Activated CD8-positive, alpha-beta memory T cell treated with anti-CD3 and anti-CD28 coated beads, Interleukin-2, amount 50 U/mL, for 1 hour (primary cell): ENCODE data around the gene ZEB1.
"Not testable (repeated sequence)": the region's sequence is repeated elsewhere in the genome, so short reads cannot be mapped to it uniquely, and the experiment has no call there.

Experiments
- DNase-seq: peaks from one replicate; pipeline ENCODE4 v3.0.0-alpha.2; 2020; ENCODE audit errors: extremely low read depth

Gene ZEB1

GRCh38 chr10:31507427-31507826, 188.4 kb downstream of the ZEB1 start:
- no peak for DNase-seq

- no peak for DNase-seq
These were observed 189.2 kb downstream of the ZEB1 start for GRCh38 chr10:31508234-31508633.

DNA sequence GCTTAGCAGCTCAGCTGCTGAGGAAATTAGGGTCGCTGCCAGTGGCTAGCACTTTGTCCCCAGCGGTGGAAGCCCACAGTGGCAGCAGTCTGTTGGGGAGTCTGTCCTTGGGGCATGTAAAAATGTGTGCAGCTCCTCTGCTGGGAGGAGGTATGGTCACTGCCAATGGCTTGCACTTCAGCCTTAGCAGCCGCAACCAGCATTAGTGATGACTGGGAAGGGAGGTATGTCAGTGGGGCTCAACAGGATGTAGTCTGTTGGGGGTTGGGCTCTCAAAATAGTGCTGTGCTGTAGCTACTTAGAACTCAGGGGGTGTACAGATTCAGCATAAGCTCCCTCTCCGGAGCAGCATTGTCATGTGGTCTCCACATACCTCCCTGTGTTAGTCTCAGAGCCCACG, 189.9 kb downstream of the ZEB1 start:
- DNase-seq, result no peak

DNA sequence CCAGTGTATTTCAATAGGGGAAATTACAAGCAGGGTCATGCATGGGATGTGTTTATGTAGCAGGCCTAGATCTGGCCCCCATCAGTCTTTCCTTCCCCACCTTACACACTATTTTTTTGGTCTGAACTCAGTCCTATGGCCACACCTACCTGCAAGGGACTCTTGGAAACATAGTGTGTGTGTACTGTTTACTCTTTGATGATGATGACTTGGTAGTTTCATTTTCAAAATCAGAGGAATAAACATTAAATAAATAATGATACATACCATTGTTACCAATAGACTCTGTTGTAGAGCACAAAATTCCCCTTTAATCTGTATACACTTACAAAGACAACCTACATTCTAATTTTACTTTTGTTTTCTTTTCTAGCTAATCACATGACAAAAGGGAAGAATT, 191.0 kb downstream of the ZEB1 start:
- no peak for DNase-seq

DNA sequence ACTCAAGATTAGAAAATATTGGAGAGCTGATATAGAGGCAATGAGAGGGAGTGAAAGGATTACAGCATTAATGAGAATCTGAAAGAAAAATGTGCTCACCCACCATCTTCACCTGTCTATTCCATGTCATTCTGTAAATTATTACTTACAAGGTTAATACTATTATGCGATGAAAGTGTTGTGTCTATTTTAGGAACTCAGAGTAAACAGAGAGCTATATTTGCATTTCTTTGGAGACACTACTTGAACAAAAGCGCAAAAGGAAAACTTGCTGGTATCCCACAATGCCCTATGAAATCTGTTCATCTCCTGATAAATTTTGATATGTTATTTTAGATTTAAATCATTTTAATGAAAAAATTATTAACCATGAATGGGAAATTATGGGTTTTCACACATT, 196.1 kb downstream of the ZEB1 start:
- no peak for DNase-seq

- DNase-seq, result no peak
These were observed 196.9 kb downstream of the ZEB1 start for GRCh38 chr10:31515819-31516402.

DNA sequence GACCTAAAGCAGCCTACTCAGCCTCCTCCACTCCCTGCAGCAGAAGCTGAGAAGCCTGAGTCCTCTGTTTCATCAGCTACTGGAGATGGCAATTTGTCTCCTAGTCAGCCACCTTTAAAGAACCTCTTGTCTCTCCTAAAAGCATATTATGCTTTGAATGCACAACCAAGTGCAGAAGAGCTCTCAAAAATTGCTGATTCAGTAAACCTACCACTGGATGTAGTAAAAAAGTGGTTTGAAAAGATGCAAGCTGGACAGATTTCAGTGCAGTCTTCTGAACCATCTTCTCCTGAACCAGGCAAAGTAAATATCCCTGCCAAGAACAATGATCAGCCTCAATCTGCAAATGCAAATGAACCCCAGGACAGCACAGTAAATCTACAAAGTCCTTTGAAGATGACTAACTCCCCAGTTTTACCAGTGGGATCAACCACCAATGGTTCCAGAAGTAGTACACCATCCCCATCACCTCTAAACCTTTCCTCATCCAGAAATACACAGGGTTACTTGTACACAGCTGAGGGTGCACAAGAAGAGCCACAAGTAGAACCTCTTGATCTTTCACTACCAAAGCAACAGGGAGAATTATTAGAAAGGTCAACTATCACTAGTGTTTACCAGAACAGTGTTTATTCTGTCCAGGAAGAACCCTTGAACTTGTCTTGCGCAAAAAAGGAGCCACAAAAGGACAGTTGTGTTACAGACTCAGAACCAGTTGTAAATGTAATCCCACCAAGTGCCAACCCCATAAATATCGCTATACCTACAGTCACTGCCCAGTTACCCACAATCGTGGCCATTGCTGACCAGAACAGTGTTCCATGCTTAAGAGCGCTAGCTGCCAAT, 202.2 kb downstream of the ZEB1 start:
- DNase-seq, result no peak

DNA sequence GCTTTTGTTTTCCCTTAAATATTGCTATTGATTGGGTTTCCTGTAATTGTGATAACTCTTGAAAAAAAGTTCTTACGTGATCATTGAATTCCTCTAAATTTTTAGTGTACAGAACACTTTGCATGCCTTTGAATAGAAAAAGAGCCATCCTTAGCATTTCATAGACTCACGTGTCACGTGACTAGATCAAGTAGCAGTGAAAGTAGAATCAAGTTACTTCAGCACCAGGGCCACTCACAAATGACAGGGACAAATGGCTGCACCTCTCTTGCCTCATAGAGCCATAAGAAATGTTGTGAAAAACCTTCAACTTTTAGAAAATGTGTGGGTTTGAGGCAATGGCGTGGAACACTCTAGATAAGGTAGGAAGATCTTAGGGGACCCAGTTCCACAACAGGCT, 203.8 kb downstream of the ZEB1 start:
- DNase-seq, result no peak

- DNase-seq, result no peak
These were observed 205.4 kb downstream of the ZEB1 start for GRCh38 chr10:31524460-31524859.

- DNase-seq, result no peak
These were observed 207.2 kb downstream of the ZEB1 start for GRCh38 chr10:31526178-31526577.

DNA sequence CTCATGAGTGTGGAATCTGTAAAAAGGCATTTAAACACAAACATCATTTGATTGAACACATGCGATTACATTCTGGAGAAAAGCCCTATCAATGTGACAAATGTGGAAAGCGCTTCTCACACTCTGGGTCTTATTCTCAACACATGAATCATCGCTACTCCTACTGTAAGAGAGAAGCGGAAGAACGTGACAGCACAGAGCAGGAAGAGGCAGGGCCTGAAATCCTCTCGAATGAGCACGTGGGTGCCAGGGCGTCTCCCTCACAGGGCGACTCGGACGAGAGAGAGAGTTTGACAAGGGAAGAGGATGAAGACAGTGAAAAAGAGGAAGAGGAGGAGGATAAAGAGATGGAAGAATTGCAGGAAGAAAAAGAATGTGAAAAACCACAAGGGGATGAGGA, 207.7 kb downstream of the ZEB1 start:
- DNase-seq, result no peak

GRCh38 chr10:31528831-31529230, 209.8 kb downstream of the ZEB1 start:
- DNase-seq, result no peak

DNA sequence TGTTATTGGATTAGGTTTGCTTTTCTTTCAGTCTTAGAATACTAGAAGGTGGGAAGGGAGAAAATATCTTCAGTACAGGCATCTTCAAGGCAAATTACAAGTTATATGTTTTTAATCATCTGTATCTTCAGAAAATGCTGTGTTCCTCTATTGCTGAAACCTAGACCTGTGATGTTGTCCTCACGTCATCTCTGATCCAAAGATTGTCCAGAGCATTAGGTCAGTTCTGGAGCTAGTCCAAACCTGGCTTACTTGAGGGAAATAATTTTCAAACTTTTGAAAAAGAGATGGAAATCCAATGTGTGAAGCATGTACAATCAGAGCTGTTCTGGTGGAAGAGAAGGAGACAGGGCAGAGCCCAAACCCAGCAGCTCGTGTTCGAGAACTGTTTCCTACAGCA, 217.3 kb downstream of the ZEB1 start:
- no peak for DNase-seq

DNA sequence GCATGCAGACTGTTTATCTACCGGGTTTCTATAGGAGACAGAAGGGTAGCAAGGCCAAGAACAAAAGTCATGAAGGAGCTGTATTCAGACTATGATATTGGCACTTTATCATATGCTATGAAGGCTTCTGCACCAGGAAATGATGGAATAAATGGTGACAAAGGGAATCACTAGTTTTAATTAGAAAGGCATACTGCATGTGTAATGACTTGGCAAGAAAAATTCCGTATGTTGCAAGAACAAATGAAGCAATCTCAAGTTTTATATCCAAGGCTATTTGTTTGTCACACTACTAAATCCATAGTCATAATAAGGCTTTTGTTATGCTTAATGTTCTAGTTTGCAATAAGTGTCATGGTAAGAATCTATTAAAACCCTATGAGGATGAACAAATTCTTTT, 230.9 kb downstream of the ZEB1 start:
- DNase-seq, result no peak

- DNase-seq, result no peak
These were observed 235.5 kb downstream of the ZEB1 start for GRCh38 chr10:31554556-31554955.

DNA sequence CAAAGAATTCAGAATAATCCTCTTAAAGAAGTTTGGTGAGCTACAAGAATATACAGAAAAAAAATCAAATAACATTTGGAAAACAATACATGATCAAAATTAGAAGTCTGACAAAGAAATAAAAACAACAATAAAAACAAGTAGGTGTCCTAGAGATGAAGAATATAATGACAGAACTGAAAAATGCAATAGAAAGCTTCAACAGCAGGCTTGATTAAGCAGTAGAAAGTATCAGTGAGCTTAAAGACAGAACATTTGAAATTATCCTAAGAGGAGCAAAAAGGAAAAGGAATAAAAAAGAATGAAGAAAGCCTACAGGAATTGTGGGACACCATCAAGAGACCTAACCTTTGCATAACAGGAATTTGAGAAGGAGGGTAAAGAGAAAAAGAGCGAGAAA, 238.8 kb downstream of the ZEB1 start:
- no peak for DNase-seq

DNA sequence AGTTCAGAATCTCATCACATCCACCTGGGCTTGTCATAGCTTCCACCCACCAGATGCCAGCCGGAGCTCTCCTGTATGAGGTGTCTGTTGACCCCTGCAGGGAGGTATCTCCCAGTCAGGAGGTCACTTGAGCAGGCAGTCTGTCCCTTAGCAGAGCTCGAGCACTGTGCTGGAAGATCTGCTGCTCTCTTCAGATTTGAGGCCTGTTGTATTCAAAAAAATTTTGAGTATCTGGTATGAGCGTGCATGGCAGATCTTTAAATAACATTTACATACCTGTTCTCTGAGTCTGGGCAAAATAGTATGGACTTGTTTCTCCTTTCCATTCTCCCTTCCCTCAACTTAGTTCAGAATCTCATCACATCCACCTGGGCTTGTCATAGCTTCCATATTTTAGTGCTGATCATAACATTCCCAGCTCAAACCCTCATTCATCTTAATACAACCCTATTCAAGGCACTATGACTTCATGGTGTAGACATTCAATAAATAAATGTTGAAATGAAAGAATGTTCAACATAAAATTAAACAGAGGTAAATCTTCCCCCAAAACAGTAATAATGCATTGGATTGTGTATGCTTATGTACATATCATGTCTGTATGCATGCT, 249.3 kb downstream of the ZEB1 start:
- not testable (repeated sequence) for DNase-seq

- no peak for DNase-seq
These were observed 255.6 kb downstream of the ZEB1 start for GRCh38 chr10:31574577-31574976.

DNA sequence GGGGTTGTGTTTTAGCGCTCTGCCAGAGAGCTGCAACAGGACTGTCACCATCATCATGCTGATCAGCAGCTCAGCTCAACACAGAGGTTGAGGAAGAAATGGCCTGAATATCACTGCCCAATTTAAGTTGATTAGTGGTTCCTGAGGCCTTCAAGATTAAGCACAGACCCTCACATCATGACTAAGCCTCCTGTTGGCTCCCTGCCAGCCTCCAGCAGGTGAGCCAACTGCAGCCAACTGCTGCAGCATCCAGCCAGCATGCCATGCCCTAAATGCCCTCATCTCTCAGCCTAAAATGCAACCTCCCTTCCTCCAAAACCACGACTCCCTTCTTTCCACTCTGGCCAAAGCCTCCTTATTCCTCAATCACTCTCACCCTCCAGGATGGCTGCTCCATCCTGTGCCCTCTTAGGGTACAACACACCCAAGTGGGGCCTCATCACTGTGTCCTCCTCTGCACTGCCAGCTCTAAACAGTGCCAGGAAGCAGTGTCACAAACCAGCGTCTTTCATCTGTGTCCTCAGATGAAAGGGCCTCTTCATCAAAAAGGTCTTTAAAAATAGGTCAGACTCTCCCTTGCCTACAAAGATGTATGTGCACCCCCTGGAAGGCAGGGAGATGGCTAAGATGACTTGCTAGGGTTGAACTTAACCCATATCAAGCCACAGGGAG, 259.3 kb downstream of the ZEB1 start:
- no peak for DNase-seq

GRCh38 chr10:31578951-31579350, 259.9 kb downstream of the ZEB1 start:
- no peak for DNase-seq
